Right kidney (tissue), 1 donor: ENCODE data around the gene SEPHS1.

ENCODE experiments used
- DNase-seq: peaks from one replicate; pipeline ENCODE4 v3.0.0-alpha.2; 2016

SEPHS1 gene

GRCh38 chr10:13328613-13329012 is 19.5 kb downstream of the SEPHS1 start:
- DNase-seq = no peak

- no peak for DNase-seq
Observed at GRCh38 chr10:13328126-13328525, 20.0 kb downstream of the SEPHS1 start.

GRCh38 chr10:13327534-13327933 is 20.6 kb downstream of the SEPHS1 start:
- no peak for DNase-seq

- DNase-seq = no peak
Observed at GRCh38 chr10:13322615-13323148, 25.4 kb downstream of the SEPHS1 start.

GRCh38 chr10:13321576-13321975 is 26.5 kb downstream of the SEPHS1 start:
- DNase-seq = no peak

- no peak for DNase-seq
Observed at GRCh38 chr10:13319166-13319565, 28.9 kb downstream of the SEPHS1 start.

GRCh38 chr10:13317474-13317873 is 30.6 kb downstream of the SEPHS1 start:
- DNase-seq = no peak

- no peak for DNase-seq
Observed at GRCh38 chr10:13316635-13317311, 31.3 kb downstream of the SEPHS1 start.

GRCh38 chr10:13315361-13315760 is 32.7 kb downstream of the SEPHS1 start:
- no peak for DNase-seq

GRCh38 chr10:13311177-13311575 is 36.9 kb downstream of the SEPHS1 start:
- no peak for DNase-seq

GRCh38 chr10:13310518-13311176 is 37.4 kb downstream of the SEPHS1 start:
- DNase-seq = no peak

- DNase-seq = no peak
Observed at GRCh38 chr10:13309792-13310191, 38.3 kb downstream of the SEPHS1 start.

- DNase-seq = no peak
Observed at GRCh38 chr10:13308096-13308495, 40.0 kb downstream of the SEPHS1 start.

GRCh38 chr10:13306103-13306502 is 42.0 kb downstream of the SEPHS1 start:
- no peak for DNase-seq

GRCh38 chr10:13302821-13303555 is 45.1 kb downstream of the SEPHS1 start:
- DNase-seq = no peak

GRCh38 chr10:13299437-13300287 is 48.4 kb downstream of the SEPHS1 start, which contains the start of gene PHYH:
TSS of gene PHYH (minus strand) at chr10:13300064. CDS start at chr10:13300042, 22 bp downstream.
- peak; percentile 98 for DNase-seq

GRCh38 chr10:13298748-13299436 is 49.2 kb downstream of the SEPHS1 start:
- no peak for DNase-seq

- no peak for DNase-seq
Observed at GRCh38 chr10:13296476-13296875, 51.6 kb downstream of the SEPHS1 start.

- no peak for DNase-seq
Observed at GRCh38 chr10:13294784-13295183, 53.3 kb downstream of the SEPHS1 start.

- DNase-seq = no peak
Observed at GRCh38 chr10:13291821-13292773, 56.0 kb downstream of the SEPHS1 start.
